ENCODE results near the gene NCAM2. TPM values are rescaled to one million over a fixed set of nuclear protein-coding genes. Genes with fewer than 3 reads are reported as not detected.

The NCAM2 gene
- total RNA-seq, 1 experiment from 2014 or later = not detected

DNA sequence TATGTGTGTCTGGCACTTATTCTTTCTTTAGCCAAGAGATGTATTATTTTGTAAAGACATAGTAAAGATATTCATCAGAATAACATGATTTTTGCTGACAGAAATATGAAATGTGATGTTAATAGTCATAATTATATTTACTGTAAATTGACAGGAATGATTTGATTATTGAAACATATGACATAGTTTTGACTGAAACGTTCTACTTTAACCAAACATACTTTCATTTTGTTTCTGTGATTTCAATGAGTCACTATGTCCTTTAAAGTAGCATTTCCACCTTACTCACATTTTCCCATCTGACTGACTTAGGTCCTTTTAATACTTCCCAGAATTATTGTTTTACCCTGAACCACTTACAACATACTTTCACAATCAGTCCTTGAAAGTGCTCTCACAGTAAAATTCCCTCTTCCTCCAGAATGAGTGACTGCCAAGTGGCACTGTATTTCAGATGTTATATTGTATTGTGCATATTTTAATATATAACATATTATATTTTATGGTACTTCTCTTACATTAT is 437.9 kb downstream of the NCAM2 start:
- DNase-seq (ENCODE audit: low spot score) = no peak

DNA sequence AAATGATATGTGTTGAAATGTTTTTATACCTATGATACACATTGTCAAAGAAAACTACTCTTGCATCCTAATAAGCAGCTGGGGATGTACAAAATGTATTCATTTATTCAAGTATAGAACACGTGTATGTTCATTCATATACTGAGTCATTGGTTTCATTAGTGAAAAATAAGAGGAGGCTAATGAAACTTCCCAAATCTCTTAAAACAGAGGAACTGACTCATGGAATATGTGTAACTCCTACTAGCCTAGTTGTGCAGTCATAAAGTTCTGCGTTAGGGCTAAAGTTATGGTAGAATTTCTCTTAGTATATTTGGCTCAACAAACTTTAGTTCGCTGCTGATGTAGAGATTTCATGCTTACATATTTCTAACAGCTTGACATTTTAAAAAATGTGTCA is 441.6 kb downstream of the NCAM2 start:
- no peak for DNase-seq (ENCODE audit: low spot score)

DNA sequence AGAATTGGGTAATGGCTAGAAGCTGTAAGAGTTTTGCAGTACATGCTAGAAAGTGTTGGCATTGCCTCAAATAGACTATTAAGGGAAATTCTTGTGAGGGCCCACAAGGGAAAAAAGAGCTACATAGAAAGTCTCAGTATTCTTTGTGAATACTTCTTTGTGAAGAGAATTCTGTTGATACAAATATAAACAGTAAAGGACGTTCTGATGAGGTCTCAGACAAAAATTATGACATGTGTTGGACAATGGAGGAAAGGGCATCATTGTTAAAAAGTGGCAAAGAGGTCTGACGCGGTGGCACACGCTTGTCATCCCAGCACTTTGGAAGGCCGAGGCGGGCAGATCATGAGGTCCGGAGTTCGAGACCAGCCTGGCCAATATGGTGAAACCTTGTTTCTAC is 458.9 kb downstream of the NCAM2 start:
- DNase-seq (ENCODE audit: low spot score) = no peak

DNA sequence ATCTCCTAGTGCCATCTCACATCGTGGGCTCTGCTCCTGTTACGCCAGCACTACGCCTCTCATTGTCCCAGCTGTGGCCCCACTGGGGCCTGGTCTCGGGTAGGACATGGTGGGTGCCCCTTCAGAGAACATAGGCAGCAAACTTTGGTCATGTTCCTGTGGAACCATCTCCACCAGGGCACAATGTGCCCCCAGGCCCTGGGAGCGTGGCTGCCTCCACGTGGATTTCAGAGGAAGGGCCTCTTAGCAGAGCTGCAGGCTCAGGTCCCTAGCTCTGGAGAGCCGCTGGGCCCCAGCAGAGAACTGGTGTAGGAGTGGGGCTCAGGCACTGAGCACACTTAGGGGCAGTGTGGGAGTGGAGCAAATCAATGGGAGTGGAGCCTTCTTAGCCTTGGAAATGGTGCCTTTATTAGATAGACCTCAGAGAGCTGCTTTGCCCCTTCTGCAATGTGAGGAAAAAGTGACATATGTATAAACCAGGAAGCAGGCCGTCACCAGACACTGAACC is 460.0 kb downstream of the NCAM2 start:
- DNase-seq (ENCODE audit: low spot score) = no peak

DNA sequence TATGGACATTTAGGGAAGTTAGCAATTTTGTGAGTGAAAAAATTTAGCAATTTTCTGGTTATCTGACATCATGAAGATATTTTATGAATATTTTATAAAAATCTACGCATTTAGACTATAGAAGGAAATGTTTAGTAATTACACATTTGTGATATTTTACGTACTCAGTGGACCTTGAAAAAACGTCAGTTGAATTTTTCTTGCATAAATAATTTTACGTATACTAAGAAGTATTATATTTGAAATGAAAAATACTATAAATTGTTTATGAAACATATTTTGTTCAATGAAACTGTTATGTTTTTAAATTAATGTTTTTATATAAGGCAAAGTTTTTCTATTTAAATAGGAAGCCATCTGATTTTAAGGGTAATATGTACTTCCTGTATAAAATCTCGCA is 462.8 kb downstream of the NCAM2 start:
- DNase-seq (ENCODE audit: low spot score) = no peak

DNA sequence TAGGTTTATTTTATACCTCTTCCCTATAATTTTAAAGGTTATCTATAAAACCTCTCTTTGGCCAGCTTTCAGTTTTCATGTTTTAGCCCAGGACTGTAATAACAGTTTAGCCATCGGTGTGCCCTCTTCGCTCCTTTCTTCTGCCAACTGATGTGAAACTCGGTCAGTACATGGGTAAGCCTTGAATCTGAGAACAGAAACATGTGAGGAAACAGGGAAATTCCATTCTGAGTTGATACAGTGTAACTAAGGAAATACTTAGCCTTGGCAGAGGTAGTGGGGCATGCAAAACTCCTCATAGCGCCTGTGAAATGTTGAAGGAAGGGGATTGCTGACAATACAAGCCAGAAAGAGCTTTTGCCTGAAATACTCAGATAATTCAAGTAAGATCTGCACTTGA is 465.2 kb downstream of the NCAM2 start:
- no peak for DNase-seq (ENCODE audit: low spot score)

DNA sequence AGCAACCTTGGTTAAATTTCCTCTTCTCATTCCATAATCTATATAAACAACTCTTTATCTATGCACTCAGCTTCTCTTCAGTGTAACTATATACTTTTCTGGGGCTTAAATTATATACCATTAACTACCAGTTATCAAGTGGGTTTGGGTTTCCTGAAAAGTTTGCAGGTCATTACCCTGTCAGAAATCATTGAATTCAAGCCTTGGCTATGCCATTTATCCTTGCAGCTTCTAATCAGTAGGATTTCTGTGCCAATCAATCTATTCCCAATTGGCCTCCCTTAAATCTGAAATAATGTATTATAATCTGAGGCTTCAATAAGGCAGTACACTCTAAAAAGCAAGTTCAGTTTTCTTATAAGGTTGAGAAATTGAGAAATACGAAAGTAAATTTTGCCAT is 466.5 kb downstream of the NCAM2 start:
- no peak for DNase-seq (ENCODE audit: low spot score)

DNA sequence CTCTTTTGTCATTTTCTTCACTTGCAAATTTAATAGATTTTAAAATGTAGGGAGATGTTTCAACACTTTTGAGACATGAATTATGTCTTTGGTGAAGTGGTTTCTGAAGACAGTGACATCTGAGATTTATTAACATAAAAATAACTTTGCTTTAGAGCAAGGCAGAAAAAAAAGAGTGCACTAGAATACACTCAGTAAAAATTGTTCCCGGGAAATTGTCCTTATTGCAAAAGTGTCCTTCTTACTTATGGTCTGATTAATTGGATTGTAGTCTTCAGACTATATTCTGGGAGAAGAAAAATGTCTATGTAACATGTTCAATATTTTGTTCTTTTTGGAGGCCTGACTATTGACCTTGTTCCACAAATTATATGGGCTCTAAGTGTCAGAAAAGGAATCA is 468.5 kb downstream of the NCAM2 start:
- no peak for DNase-seq (ENCODE audit: low spot score)

DNA sequence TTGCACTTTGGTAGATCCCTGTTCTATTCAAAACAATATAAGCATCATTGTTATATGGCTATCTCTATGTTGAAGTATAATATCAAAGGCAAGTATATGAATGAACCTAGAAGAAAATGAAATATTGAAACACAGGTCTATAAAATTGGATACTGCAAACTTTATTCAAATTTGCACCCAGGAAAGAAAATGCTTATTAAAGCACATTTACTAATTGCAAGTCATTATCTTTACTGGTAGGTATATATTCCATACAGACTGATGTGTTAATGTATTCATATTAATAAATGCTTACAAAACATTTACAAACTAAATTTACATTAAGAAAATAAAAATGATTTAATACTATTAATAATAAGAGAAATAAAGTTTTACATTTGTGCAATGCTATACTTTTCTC is 469.8 kb downstream of the NCAM2 start:
- DNase-seq (ENCODE audit: low spot score) = no peak

DNA sequence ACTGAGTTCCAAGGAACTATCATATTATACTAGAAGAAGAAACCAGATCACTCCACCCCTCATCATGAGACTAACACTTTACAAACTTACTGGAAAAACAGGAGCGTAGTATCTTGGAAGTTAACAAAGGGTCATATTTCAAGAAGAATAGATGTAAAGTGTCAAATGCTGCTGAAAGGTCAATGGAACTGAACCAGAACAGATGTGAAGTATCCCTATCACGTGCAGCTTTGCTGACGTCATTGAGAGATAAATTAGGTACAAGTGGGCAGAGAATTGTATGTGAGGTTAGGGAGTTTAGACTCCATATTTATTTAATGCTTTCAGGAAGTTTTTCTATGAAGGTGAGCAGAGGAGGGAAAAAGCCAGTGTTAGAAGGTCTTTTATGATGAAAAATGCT is 483.0 kb downstream of the NCAM2 start:
- no peak for DNase-seq (ENCODE audit: low spot score)

DNA sequence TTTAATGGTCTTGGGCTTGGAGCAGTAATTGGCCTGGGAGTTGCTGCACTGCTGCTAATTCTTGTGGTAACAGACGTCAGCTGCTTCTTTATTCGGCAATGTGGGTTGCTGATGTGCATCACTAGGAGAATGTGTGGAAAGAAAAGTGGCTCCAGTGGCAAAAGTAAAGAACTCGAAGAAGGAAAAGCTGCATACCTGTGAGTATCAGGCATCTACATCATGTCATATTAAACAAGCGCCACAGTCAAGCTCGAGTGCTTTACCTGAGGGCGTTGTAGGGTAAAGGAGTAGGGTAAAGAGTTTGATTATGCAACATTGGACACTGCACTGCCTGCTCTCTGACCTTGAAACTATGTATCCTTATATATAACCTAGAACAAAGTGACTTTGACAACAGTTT is 510.6 kb downstream of the NCAM2 start:
- DNase-seq (ENCODE audit: low spot score) = no peak

DNA sequence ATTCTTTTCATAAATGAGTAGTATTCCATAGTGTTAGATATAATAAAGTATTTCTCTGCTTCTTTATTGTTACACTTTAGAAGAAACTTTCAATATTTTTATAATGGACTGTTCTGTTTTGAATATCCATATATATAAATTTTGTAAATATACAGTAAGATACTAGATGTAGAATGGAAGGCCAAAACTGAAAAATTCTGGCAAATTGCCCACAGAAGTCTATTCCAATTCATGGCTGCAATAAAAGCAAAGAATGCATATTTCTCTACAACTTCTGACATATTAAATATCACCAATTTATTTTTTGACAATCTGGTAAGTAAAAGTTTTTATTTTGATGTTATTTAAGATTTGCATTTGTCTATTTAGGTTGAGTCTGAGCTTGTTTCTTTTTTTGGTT is 532.5 kb downstream of the NCAM2 start:
- DNase-seq (ENCODE audit: low spot score) = no peak

DNA sequence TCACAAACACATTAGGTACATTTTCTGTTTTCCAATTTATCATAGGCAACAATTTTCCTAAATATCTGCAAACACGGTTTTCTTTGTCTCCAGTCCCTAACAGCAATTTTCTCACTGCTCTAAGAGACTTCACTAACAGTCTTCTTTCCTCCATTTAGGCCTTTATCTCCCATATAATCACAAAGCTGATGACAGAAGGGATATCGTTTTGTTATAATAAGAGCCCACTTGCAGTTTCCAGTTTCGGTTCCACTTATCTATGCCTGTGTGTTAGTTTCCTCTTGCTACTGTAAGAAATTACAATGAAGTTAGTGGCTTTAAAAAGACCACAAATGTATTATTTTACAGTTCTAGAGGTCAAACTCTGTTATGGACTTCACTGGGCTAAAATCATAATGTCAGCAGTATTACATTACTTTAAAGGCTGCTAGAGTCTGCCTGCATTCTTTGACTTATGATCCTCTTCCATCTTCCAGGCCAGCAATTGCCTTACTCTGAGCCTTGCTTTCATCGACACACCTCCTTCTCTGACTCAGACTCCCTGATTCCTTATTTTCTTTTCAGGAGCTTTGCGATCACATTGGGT is 549.3 kb downstream of the NCAM2 start:
- DNase-seq (ENCODE audit: low spot score) = no peak

DNA sequence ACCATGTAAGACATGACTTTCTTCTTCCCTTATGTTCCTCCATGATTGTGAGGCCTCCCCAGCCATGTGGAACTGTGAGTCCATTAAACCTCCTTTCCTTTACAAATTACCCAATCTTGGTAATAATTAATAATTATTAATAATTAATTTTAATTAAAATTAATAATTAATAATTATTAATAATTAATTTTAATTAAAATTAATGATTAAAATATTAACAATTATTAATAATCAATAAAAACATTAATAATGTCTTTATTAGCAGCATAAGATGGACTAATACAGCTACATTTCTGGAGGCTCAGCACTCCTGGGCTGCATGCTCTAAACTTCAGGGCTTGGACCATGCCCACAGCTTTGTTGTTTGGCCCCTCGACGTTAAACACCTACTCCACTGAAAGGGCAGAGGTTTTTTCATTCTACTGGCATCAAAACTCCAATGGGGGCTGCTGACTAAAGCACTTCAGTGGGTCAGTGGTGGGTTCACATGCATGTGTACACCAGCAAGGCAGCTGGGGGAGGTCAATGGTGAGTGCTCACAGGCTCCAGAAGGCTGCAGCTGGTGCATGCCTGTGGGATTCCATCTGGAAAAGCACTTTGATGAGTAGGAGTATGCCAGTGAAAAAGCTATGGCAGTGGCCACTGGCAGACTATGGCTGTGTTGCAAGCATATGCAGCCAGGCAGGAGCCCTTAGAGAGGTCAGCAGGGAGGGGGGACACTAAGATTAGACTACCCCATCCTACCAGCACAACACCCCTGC is 561.3 kb downstream of the NCAM2 start:
- no peak for DNase-seq (ENCODE audit: low spot score)

Measured in HT-29 (cell line).